ENCODE data around the gene SYTL3.

Gene SYTL3

DNA sequence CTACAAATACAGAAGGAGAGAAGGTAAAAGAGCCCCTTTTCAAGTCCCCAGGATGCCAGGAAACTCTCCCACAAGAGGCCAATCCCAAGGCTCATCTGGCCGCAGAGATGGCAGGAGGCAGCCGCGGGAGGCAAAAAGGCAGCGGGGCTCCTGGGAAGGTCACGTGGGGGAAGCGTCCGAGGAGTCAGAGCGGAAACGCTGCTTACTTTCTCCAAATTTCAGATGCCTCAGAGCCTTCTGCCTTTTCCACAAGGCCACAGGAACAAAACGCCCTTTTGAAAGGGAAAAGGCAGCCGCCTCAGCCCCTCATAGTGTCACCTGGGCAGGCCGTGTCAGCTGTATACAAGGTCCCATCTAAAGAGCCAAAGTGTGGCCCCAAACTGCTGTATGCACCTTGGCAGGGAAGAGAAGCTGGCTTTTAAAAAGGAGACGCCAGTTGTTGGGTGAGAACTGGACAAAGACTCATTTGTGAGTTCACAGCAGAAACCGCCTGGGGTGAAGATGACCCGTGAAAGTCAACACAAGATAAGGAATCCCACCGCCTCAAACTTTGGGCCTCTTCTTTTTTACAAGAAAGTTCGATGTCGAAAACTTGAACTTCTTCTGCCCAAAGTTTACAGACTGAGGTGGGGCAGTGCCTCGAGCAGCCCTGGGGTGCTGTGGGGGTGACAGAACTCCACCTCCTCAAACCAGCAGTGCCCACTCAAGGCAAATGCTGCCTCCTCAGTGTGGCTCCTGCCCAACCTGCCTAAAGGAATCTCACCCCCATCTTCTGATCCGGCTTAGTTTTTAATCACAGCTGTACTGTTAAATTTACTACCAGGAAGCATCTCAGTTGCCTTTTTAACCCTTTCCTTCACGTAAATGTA lies 124.0 kb downstream of the SYTL3 start:
- H3K4me3 ChIP-seq (ENCODE audit: low read length) = no peak overlapping the region
- TF ChIP-seq ZNF274 (IDR thresholded peaks at IDR 0.05; ENCODE audit: low read depth, low read length) = no peak

- H3K4me3 ChIP-seq (ENCODE audit: low read length) = no peak overlapping the region
- no peak for TF ChIP-seq ZNF274 (IDR thresholded peaks at IDR 0.05; ENCODE audit: low read depth, low read length)
These were observed 125.0 kb downstream of the SYTL3 start for GRCh38 chr6:158774717-158775449.

DNA sequence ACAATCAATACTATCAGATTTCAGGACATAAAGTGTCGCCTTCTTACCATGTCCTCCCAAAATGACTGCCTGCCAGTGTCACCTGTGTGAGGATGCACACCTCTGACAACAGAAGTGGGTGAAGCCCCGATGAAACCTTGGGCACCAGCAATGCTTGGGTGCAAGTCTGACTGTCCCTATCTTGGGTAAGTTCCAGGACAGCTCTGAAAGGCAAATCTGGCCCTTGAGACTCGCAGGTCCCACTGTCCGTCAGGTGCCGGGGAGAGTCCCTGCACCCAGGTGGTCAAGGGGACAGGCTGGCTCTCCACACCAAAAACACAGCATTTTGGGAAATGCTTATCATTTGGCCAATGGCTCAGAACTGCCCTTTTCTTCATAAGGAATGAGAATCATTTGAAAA lies 126.0 kb downstream of the SYTL3 start:
- no peak overlapping the region for H3K4me3 ChIP-seq (ENCODE audit: low read length)
- no peak for TF ChIP-seq ZNF274 (IDR thresholded peaks at IDR 0.05; ENCODE audit: low read depth, low read length)

GRCh38 chr6:158776737-158777136 lies 126.9 kb downstream of the SYTL3 start:
- no peak overlapping the region for H3K4me3 ChIP-seq (ENCODE audit: low read length)
- no peak for TF ChIP-seq ZNF274 (IDR thresholded peaks at IDR 0.05; ENCODE audit: low read depth, low read length)

DNA sequence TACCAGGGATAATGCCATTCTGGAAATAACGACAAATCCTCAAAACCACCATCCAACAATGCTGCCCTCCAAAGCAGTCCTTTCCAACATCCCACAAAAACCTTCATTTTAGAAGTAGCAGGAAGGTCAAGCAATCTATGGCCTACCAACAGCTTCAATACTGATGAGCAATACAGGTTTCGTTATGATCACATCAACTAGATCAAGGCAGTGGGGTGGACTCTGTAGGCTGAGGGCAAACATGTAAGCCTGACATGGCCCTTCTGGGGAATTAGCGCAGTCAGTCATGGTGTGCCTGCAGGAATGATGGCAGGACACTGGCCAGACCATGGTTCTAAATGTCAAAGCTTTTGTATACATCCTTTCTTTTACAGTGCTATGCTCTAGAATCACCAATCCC lies 127.7 kb downstream of the SYTL3 start:
- no peak overlapping the region for H3K4me3 ChIP-seq (ENCODE audit: low read length)
- no peak for TF ChIP-seq ZNF274 (IDR thresholded peaks at IDR 0.05; ENCODE audit: low read depth, low read length)

DNA sequence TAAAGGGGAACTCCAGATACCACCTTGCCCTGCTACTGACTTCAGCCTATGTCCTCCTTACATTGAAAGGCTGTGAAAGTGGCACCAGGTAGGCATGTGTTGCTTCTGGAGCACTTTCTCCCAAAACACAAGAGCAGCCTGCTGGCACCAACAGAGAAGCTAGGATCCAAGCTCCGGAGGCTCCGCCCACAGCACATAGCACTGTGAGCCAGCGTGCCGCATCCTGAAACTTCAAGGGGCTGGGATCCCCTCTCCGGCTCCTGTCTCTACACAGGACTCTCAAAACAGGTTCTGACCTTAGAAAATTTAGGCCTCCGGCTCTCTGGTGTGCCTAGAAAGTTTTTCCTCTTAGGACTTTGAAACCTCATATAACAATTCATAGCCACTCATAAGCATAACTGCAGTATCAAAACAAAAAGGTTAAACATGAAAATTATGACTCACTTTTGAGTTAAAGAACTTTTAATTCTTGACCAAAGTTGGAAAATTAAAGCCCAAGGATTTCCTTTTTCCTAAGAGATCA lies 128.2 kb downstream of the SYTL3 start:
- H3K4me3 ChIP-seq (ENCODE audit: low read length) = no peak overlapping the region
- no peak for TF ChIP-seq ZNF274 (IDR thresholded peaks at IDR 0.05; ENCODE audit: low read depth, low read length)

DNA sequence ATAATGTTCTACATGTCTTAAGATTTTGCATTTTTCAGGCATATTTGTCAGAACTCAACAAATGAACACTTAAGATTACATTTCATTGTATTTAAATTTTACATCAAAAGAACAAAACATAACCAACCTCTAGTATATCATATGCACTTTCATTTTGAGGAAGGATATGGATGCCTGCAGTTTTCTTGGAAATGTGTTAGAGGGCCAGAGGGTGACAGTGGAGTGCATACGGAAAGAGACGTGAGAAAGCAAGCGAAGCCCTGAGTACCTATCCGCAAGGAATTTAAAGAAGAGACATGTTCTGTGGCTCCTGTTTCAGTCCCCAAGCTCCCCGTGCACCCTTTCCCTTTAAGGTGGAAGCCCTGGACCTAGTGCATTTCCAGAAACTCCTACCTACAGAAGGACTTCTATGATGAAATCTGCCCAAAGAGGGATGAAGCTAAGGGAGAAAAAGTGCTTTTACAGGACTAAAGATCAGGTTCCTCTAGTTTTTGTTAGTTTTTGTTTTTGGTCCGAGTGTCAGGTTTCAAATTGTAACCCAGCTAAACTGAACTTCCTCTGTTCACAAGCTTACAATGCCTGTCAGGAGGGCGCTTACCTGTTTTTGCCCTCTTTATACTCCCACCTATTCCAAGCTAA lies 130.5 kb downstream of the SYTL3 start:
- TF ChIP-seq ZNF274 (IDR thresholded peaks at IDR 0.05; ENCODE audit: low read depth, low read length) = no peak
- no peak overlapping the region for H3K4me3 ChIP-seq (ENCODE audit: low read length)

DNA sequence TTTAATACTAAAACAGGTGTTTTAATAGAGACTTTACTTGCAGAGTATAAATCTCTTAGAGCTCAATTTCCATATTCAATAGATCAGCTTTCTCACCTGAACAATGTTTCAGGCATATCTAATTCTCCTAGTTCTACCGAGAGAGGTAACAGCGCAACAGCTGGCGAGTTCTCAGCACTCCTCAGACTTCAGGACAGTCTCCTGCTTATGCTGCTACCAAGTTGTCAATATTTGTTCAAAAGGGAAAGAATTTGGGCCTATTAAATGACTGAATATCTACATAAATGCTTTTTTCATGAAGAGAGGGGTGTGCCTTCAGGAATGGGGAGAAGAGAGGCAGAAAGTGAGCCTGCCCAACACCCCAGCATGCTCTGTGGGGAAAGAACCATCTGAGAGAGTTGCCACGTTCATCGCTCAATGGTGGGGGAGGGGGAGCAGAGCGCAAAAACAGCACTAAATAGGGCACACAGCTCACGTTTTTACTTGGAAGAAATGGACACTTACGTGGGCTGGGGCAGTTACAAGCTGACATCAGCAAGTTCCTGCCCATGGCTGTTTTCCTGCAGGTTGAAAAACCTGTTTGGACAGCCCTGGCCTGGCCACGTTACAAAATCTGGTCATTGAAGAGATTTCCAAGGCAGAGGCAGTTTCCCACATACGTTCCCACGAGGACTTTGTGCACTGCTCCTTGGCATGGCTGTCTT lies 131.3 kb downstream of the SYTL3 start:
- no peak overlapping the region for H3K4me3 ChIP-seq (ENCODE audit: low read length)
- no peak for TF ChIP-seq ZNF274 (IDR thresholded peaks at IDR 0.05; ENCODE audit: low read depth, low read length)

DNA sequence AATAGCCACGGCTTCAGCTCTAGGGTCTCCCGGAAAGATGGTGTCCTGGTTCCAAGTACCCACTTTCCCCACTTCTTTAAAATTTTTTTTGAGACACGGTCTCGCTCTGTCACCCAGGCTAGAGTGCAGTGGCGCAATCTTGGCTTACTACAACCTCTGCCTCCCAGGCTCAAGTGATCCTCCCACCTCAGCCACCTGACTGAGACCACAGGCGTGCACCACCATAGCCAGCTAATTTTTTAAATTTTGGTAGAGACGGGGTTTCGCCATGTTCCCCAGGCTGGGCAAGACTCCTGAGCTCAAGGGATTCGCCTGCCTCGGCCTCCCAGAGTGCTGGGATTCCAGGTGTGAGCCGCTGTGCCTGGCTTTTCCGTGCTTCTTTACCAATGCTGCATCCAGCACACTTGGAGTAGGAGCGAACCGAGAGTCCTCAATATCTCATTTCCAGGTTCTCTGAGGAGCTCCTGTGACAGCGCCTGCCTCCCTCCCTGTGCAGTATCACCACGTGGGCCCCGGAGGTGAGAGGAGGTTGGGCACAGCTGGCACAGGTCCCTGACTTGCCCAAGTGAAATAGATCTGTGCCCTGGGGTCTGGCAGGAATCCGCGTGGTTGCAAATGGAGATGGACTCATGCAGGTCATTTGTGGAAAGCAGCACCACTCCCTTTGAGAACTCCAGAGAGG lies 132.0 kb downstream of the SYTL3 start:
- H3K4me3 ChIP-seq (ENCODE audit: low read length) = no peak overlapping the region
- no peak for TF ChIP-seq ZNF274 (IDR thresholded peaks at IDR 0.05; ENCODE audit: low read depth, low read length)

DNA sequence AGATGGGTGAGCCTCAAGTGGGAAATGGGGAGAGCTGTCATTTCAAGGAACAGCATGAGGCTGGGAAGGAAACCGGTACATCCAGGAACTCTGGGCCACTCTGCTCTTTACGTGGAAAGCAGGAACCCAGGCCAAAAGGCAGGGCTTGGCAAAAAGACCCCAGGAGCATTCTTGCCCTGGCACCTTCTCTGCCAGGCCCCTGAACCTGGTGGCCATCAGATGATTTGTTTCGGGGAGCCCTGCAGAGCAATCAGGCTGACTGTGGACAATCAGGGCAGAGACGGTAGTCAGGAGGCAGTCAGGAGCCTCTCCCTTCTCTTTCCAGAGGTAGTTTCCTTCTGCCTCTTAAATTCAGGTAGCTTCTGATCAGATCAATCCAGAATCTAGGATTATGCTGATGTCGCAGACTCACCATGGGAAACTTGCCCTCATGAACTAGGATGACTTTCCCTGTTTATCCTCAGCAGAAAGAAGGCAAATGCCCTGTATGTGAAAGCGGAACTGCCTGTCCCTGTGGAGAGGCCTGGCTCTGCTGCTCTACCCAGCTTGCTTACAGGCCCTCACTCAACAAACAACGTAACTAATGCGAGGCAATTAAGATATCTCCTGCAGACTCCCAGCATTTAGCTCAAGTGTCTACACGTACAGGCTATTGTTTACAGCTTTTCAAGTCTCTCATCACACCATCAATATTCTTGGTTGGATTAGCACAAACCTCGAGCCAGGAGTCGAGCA lies 132.7 kb downstream of the SYTL3 start:
- no peak overlapping the region for H3K4me3 ChIP-seq (ENCODE audit: low read length)
- TF ChIP-seq ZNF274 (IDR thresholded peaks at IDR 0.05; ENCODE audit: low read depth, low read length) = no peak

GRCh38 chr6:158783167-158783450 lies 133.3 kb downstream of the SYTL3 start:
- H3K4me3 ChIP-seq (ENCODE audit: low read length) = no peak overlapping the region
- no peak for TF ChIP-seq ZNF274 (IDR thresholded peaks at IDR 0.05; ENCODE audit: low read depth, low read length)

GRCh38 chr6:158783851-158784250 lies 134.0 kb downstream of the SYTL3 start:
- no peak for TF ChIP-seq ZNF274 (IDR thresholded peaks at IDR 0.05; ENCODE audit: low read depth, low read length)
- H3K4me3 ChIP-seq (ENCODE audit: low read length) = no peak overlapping the region

DNA sequence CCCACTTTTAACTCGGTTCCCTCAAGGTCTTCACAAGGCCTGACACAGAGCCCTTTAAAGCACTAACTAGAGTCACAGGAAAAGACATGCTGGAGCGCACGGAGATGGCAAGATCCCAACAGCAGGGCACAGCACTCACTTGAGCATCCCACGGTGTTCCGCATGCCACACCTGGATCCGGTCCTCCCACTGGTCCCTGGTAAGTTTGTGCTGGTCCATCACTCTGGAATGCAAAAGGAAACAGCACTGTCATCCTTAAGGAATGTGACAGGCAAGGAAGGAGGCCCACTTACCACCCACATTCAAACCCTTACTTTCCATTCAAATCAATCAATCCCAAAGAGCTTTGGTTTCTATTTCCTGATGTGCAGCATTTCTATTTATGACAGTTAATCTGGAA lies 134.7 kb downstream of the SYTL3 start:
- TF ChIP-seq ZNF274 (IDR thresholded peaks at IDR 0.05; ENCODE audit: low read depth, low read length) = no peak
- H3K4me3 ChIP-seq (ENCODE audit: low read length) = no peak overlapping the region
